ENCODE data around the gene HLA-DMB. TPM values are rescaled to one million over a fixed set of nuclear protein-coding genes. Genes with fewer than 3 reads are reported as not detected.

The HLA-DMB gene
- total RNA-seq, 2 donors from 2014 or later = 6.7 to 28.8 TPM

- peak overlapping the region; percentile 91 for H3K4me3 ChIP-seq
- intact Hi-C loops (cut with DNase I) = no loop called here
- peak overlapping the region; percentile 96 for H3K27ac ChIP-seq
- no peak for TF ChIP-seq CTCF (IDR thresholded peaks at IDR 0.05)
- DNase-seq = peak; percentile 92
- H3K4me1 ChIP-seq = peaks cover 9% of the 10 kb centered on the region
- H3K9ac ChIP-seq (ENCODE audit: low read depth in 2 of 2, low read length in 2 of 2) = peak overlapping the region; percentile 99 to 100
- peaks cover 7% of the 10 kb centered on the region for H3K36me3 ChIP-seq
- H3K27me3 ChIP-seq = no peaks in the 10 kb centered on the region
- no peaks in the 10 kb centered on the region for H3K9me3 ChIP-seq
Measured at GRCh38 chr6:32970413-32971241, 29.8 kb upstream of the HLA-DMB start.

- intact Hi-C loops (cut with DNase I) = no loop called here
- TF ChIP-seq CTCF (IDR thresholded peaks at IDR 0.05) = peak; percentile 18
- H3K9me3 ChIP-seq = no peaks in the 10 kb centered on the region
- H3K27me3 ChIP-seq = no peaks in the 10 kb centered on the region
- H3K9ac ChIP-seq (ENCODE audit: low read depth in 2 of 2, low read length in 2 of 2) = peak overlapping the region; percentile 99 to 100
- peaks cover 9% of the 10 kb centered on the region for H3K4me1 ChIP-seq
- DNase-seq = peak; percentile 84
- H3K4me3 ChIP-seq = peak overlapping the region; percentile 91
- H3K27ac ChIP-seq = peak overlapping the region; percentile 96
- peaks cover 6% of the 10 kb centered on the region for H3K36me3 ChIP-seq
Measured at GRCh38 chr6:32969685-32970412, 29.0 kb upstream of the HLA-DMB start.

GRCh38 chr6:32968867-32969684 lies 28.2 kb upstream of the HLA-DMB start:
- Histone ChIP-seq H3K9ac (ENCODE audit: low read depth in 2 of 2, low read length in 2 of 2) (peak overlapping the region; percentile 99 to 100), H3K27me3 (no peaks in the 10 kb centered on the region), H3K4me1 (peaks cover 9% of the 10 kb centered on the region), H3K36me3 (no peaks in the 10 kb centered on the region), H3K4me3 (peak overlapping the region; percentile 91), H3K9me3 (no peaks in the 10 kb centered on the region), H3K27ac (peak overlapping the region; percentile 96)
- intact Hi-C loops (cut with DNase I) = no loop called here
- no peak for TF ChIP-seq CTCF (IDR thresholded peaks at IDR 0.05)
- peak; percentile 75 for DNase-seq

DNA sequence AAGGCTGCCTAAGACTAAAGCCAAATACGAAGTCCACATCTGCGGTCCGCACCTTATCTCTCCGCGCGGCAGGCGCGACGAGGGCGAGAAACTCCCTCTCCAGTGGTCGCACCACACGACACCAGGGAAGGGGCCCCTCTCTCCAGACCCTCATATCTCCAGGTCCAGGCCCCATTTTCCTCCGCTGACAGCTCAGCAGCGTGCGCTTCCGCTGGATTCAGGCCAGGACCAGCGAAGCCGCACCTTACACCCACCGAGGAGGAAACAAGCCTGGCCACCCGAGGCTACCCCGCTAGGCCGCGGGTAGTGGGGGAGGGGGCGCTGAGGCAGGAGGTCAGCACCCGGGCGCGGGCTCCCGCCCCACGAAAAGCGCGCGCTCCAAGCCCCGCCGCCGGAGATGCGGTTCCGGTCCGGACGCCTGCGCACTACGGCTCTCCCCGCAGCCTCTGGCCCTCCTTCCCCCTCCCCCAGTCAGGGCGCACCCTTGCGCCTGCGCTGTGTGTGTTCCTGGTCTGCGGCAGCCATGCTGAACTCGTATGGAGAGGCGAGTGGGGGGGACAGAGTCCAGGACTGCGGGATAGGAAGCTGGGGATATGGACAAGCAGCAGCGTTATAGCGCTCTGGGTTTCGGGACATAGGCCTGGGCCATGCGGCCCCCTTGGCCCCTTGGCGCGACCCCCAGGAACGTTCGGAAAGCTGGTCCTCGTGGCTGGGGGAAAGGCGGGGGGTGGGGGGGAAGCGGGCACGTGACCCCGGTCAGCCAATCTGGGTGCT lies 27.5 kb upstream of the HLA-DMB start, which contains the start of gene BRD2:
TSS of gene BRD2 (plus strand) at position 502 of the 774 bp plus-strand sequence. CDS start 4,305 bp downstream, outside the sequence.
- Histone ChIP-seq H3K4me3 (peak within 1 kb of the TSS; percentile 91), H3K4me1 (peaks cover 9% of the 10 kb centered on the region), H3K27me3 (no peaks in the 10 kb centered on the region), H3K27ac (peak within 1 kb of the TSS; percentile 96), H3K36me3 (no peaks in the 10 kb centered on the region), H3K9ac (ENCODE audit: low read depth in 2 of 2, low read length in 2 of 2) (peak within 1 kb of the TSS; percentile 99 to 100), H3K9me3 (no peaks in the 10 kb centered on the region)
- no peak for TF ChIP-seq CTCF (IDR thresholded peaks at IDR 0.05)
- peak; percentile 98 for DNase-seq
- intact Hi-C loops (cut with DNase I) = no loop called here

Measured in colonic mucosa (tissue), 4 donors.